CD4-positive, alpha-beta T cell treated with Interferon gamma for 1 hour (primary cell): ENCODE data around the gene FMO3.

Source experiments
- DNase-seq: peaks from one replicate; pipeline ENCODE4 v3.0.0-alpha.2; 2020

FMO3 gene

DNA sequence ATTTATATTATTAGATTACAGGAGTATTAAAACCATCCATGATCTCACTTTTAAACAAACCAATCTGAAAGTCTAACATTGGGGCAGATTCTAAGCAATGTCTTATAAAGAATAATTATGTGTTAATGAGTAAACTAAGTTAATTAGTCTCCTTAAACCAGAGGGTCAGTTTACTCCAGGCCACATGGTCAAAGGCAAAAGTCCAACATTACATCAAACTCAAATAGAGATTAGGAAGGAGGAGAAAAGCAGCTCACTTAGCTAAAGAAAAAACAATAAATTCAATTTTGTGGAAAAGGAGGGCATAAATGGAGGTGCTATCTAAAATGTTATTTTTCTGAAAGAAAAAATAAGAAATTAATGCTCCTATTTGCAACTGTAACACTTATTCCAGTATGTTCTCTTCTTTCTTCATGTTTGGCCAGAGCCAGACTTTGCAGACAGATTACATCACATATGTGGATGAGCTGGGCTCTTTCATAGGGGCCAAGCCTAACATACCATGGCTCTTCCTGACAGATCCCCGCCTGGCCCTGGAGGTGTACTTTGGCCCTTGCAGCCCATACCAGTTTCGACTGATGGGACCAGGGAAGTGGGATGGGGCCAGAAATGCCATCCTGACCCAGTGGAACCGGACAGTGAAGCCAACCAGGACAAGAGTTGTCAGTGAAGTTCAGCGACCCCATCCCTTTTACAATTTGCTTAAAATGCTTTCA, 70.1 kb downstream of the FMO3 start:
- DNase-seq = no peak

- no peak for DNase-seq
Measured at GRCh38 chr1:171161431-171161830, 70.7 kb downstream of the FMO3 start.

DNA sequence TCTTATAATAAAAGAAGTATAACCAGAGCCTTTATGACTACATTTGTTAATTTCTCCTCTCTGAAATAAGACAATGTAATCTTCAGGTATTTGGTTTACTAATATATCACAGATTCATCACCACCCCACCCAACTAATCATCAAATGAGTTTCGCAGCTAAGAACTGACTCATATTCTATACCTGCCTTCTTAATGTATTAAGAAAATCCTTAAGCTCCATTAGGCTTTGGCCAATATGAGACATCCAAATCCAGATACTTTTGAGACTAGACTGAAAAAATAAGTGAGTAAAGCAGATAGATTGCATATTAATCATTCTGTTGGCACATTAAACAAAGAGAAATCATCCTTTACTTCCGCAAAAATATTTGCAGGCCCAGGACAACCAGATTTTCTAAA, 75.7 kb downstream of the FMO3 start:
- DNase-seq = no peak
